HL-60 (cell line): ENCODE data around the gene RUNX3.

ENCODE experiments used
- CTCF ChIP-seq: IDR thresholded peaks from one replicate; pipeline ENCODE4 v1.5.1; 2011; ENCODE audit warnings: low read length, control low read depth, inconsistent platforms; ENCODE audit not compliant: insufficient read depth
- GABPA ChIP-seq: IDR thresholded peaks from 2 replicates; pipeline ENCODE4 v1.6.1; 2012; ENCODE audit warnings: low read depth
- POLR2AphosphoS5 ChIP-seq: IDR thresholded peaks from 2 replicates; pipeline ENCODE4 v1.6.1; 2012; ENCODE audit warnings: low read depth
- REST ChIP-seq: IDR thresholded peaks from 2 replicates; pipeline ENCODE4 v1.6.1; 2012; ENCODE audit warnings: low read depth; ENCODE audit not compliant: insufficient replicate concordance
- SPI1 ChIP-seq: IDR thresholded peaks from 2 replicates; pipeline ENCODE4 v1.6.1; 2012; ENCODE audit warnings: low read depth, mild to moderate bottlenecking, borderline replicate concordance

- TF ChIP-seq CTCF, result no peak
- TF ChIP-seq REST, result no peak
- TF ChIP-seq GABPA, result no peak
- no peak for TF ChIP-seq SPI1
- no peak for TF ChIP-seq POLR2AphosphoS5
Measured at GRCh38 chr1:24968941-24969585, 39.0 kb upstream of the RUNX3 start.
